Karpas-422 (cell line): ENCODE data around the gene NCKAP5. TPM values are rescaled to one million over a fixed set of nuclear protein-coding genes. Genes with fewer than 3 reads are reported as not detected.

Experiments
- DNase-seq: peaks from one replicate; pipeline ENCODE4 v3.0.0-alpha.2; 2015
- H2AFZ ChIP-seq: fragments of 200-600 bp; sonication (generic); 2 replicates; pipeline ENCODE4 v1.6.1; 2014; ENCODE audit warnings: antibody characterized with exemption, low read length, mixed read lengths
- H3K27ac ChIP-seq: fragments of 200-600 bp; sonication (generic); 2 replicates; pipeline ENCODE4 v1.5.1; 2014; ENCODE audit warnings: mild to moderate bottlenecking, low read length, moderate library complexity
- H3K27me3 ChIP-seq: fragments of 200-600 bp; sonication (generic); 2 replicates; pipeline ENCODE4 v1.6.1; 2014; ENCODE audit warnings: low read length, mixed read lengths
- H3K36me3 ChIP-seq: fragments of 200-600 bp; sonication (generic); 2 replicates; pipeline ENCODE4 v1.6.1; 2014; ENCODE audit warnings: low read length, mixed read lengths; ENCODE audit not compliant: insufficient read depth
- H3K4me1 ChIP-seq: fragments of 200-600 bp; sonication (generic); 2 replicates; pipeline ENCODE4 v1.6.1; 2014; ENCODE audit warnings: mild to moderate bottlenecking, low read length, mixed read lengths
- H3K4me2 ChIP-seq: fragments of 200-600 bp; sonication (generic); 2 replicates; pipeline ENCODE4 v1.6.1; 2014; ENCODE audit warnings: low read length, low read depth, mild to moderate bottlenecking; ENCODE audit not compliant: poor library complexity, severe bottlenecking
- H3K4me3 ChIP-seq: fragments of 200-600 bp; sonication (generic); 2 replicates; pipeline ENCODE4 v1.5.1; 2014; ENCODE audit warnings: mild to moderate bottlenecking, antibody characterized with exemption, low read length, mixed read lengths
- H3K79me2 ChIP-seq: fragments of 200-600 bp; sonication (generic); 2 replicates; pipeline ENCODE4 v1.6.1; 2014; ENCODE audit warnings: mild to moderate bottlenecking, low read length, mixed read lengths
- H3K9ac ChIP-seq: fragments of 200-600 bp; sonication (generic); 2 replicates; pipeline ENCODE4 v1.6.0; 2014; ENCODE audit warnings: low read length
- H3K9me2 ChIP-seq: fragments of 200-600 bp; sonication (generic), shearing (Covaris generic); replicated peaks from 2 replicates; pipeline ENCODE4 v1.6.0; 2014; ENCODE audit warnings: mild to moderate bottlenecking, low read length, moderate library complexity; ENCODE audit not compliant: insufficient read depth
- H3K9me3 ChIP-seq: fragments of 300-700, 200-600 bp; sonication (generic); 2 replicates; pipeline ENCODE4 v1.6.1; 2014; ENCODE audit warnings: low read length, mixed read lengths
- H4K20me1 ChIP-seq: fragments of 200-600 bp; sonication (generic); 2 replicates; pipeline ENCODE4 v1.6.1; 2014; ENCODE audit warnings: mild to moderate bottlenecking, antibody characterized with exemption, low read length, low read depth; ENCODE audit not compliant: insufficient read depth
- total RNA-seq: library from RNA; depleted of rRNA; stranded (reverse); fragments of >200 nt; shearing (Covaris generic); gene quantifications from 2 replicates; pipeline ENCODE4 v1.2.3, GENCODE V29; 2014; ENCODE audit warnings: low replicate concordance

The NCKAP5 gene
- total RNA-seq, 1 experiment from 2014 or later: not detected

DNA sequence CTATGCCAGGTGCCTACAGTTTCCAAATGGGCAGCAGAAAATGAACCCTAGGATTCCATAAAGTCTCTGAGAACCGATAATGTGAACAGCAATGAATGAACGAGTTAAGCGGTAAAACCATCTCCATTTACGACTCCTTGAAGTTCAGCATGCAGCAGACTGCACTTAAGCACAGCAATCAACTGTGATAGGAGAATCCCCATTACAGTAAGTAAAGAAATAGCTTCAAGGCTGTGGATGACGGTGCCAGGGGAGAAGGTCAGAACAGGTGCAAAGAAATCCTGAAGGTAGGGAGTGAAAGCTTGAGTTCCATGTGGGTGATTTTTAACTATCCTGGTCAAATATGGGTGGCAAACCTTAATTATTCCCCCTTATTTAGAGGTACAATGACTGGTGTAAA lies 444.4 kb downstream of the NCKAP5 start:
- no peaks in the 10 kb centered on the region for H3K27me3 ChIP-seq
- DNase-seq: no peak
- H4K20me1 ChIP-seq: no peaks in the 10 kb centered on the region
- H3K4me1 ChIP-seq: peaks cover 44% of the 10 kb centered on the region
- H3K36me3 ChIP-seq: no peaks in the 10 kb centered on the region
- no peak overlapping the region for H3K9ac ChIP-seq
- no peak overlapping the region for H2AFZ ChIP-seq
- H3K9me3 ChIP-seq: no peaks in the 10 kb centered on the region
- H3K4me2 ChIP-seq: no peak overlapping the region
- H3K27ac ChIP-seq: no peak overlapping the region
- no peaks in the 10 kb centered on the region for H3K9me2 ChIP-seq
- no peaks in the 10 kb centered on the region for H3K79me2 ChIP-seq
- H3K4me3 ChIP-seq: no peak overlapping the region

DNA sequence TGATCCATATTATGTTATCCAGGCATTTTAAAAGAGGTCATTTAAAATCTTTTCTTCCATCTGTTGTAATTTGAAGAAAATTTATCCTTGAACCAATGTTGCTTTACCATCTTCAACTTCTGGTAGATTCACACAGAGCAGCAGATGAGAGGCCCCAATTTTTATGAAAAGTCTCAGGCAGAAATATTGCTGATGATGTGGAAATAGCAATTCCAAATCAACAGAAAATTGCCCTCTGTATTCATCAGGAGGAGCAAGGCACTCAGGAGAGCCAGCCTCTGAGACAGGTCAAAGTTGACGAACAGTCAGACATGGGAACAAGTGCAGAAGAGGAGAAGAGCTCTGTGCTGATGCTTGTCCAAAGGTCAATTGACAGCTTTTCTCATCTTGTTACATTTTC lies 444.9 kb downstream of the NCKAP5 start:
- Histone ChIP-seq H3K9me2 (no peaks in the 10 kb centered on the region), H2AFZ (no peak overlapping the region), H3K27me3 (no peaks in the 10 kb centered on the region), H3K36me3 (no peaks in the 10 kb centered on the region), H3K4me3 (no peak overlapping the region), H3K79me2 (no peaks in the 10 kb centered on the region), H3K4me1 (peaks cover 44% of the 10 kb centered on the region), H3K9ac (no peak overlapping the region), H3K27ac (no peak overlapping the region), H3K9me3 (no peaks in the 10 kb centered on the region), H4K20me1 (no peaks in the 10 kb centered on the region), H3K4me2 (no peak overlapping the region)
- no peak for DNase-seq

GRCh38 chr2:133122529-133122928 lies 445.7 kb downstream of the NCKAP5 start:
- Histone ChIP-seq H3K79me2 (no peaks in the 10 kb centered on the region), H3K9ac (no peak overlapping the region), H4K20me1 (no peaks in the 10 kb centered on the region), H3K27me3 (no peaks in the 10 kb centered on the region), H2AFZ (no peak overlapping the region), H3K9me2 (no peaks in the 10 kb centered on the region), H3K4me1 (peaks cover 41% of the 10 kb centered on the region), H3K4me3 (no peak overlapping the region), H3K9me3 (no peaks in the 10 kb centered on the region), H3K36me3 (no peaks in the 10 kb centered on the region), H3K27ac (no peak overlapping the region), H3K4me2 (no peak overlapping the region)
- no peak for DNase-seq

DNA sequence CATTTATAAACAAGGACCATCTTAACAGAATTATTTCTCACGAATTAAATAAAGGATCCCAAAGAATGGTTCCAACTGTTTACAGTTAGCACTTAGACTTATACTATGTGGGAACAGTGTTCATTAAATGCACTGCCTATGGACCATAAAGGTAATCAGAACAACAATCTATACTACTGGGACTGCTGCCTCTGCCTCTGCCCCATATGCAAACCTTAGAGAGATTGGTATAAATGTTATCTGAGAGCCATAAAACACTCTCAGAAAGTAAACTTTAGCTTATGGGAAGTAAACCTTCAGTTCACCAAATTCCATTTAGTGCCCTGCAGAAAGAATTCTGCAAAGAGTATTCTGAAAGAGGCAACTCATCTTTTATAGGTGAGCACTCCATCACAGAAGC lies 448.0 kb downstream of the NCKAP5 start:
- Histone ChIP-seq H4K20me1 (no peaks in the 10 kb centered on the region), H3K9me3 (no peaks in the 10 kb centered on the region), H3K4me3 (no peak overlapping the region), H3K27me3 (no peaks in the 10 kb centered on the region), H3K4me2 (no peak overlapping the region), H3K27ac (no peak overlapping the region), H3K9me2 (no peaks in the 10 kb centered on the region), H3K79me2 (no peaks in the 10 kb centered on the region), H3K9ac (no peak overlapping the region), H3K4me1 (peaks cover 19% of the 10 kb centered on the region), H3K36me3 (no peaks in the 10 kb centered on the region), H2AFZ (no peak overlapping the region)
- no peak for DNase-seq

GRCh38 chr2:133110201-133110600 lies 458.1 kb downstream of the NCKAP5 start:
- H3K36me3 ChIP-seq: no peaks in the 10 kb centered on the region
- H3K9ac ChIP-seq: no peak overlapping the region
- H3K9me2 ChIP-seq: no peaks in the 10 kb centered on the region
- no peak overlapping the region for H3K27ac ChIP-seq
- no peak overlapping the region for H2AFZ ChIP-seq
- no peaks in the 10 kb centered on the region for H4K20me1 ChIP-seq
- no peaks in the 10 kb centered on the region for H3K79me2 ChIP-seq
- no peak for DNase-seq
- H3K27me3 ChIP-seq: no peaks in the 10 kb centered on the region
- no peak overlapping the region for H3K4me2 ChIP-seq
- peaks cover 29% of the 10 kb centered on the region for H3K4me1 ChIP-seq
- H3K9me3 ChIP-seq: no peaks in the 10 kb centered on the region
- H3K4me3 ChIP-seq: no peak overlapping the region

- Histone ChIP-seq H3K27me3 (no peaks in the 10 kb centered on the region), H3K4me2 (no peak overlapping the region), H3K79me2 (no peaks in the 10 kb centered on the region), H3K9me2 (no peaks in the 10 kb centered on the region), H2AFZ (no peak overlapping the region), H3K9me3 (no peaks in the 10 kb centered on the region), H4K20me1 (no peaks in the 10 kb centered on the region), H3K27ac (no peak overlapping the region), H3K4me3 (no peak overlapping the region), H3K4me1 (peaks cover 29% of the 10 kb centered on the region), H3K36me3 (no peaks in the 10 kb centered on the region), H3K9ac (no peak overlapping the region)
- DNase-seq: no peak
These were observed 458.5 kb downstream of the NCKAP5 start for GRCh38 chr2:133109772-133110171.

- Histone ChIP-seq H3K4me1 (peaks cover 34% of the 10 kb centered on the region), H3K9ac (no peak overlapping the region)
- peak; percentile 54 for DNase-seq
These were observed 461.0 kb downstream of the NCKAP5 start for GRCh38 chr2:133107058-133107815.

GRCh38 chr2:133104871-133105270 lies 463.4 kb downstream of the NCKAP5 start:
- DNase-seq: no peak
- no peaks in the 10 kb centered on the region for H3K9me2 ChIP-seq
- no peaks in the 10 kb centered on the region for H3K27me3 ChIP-seq
- no peak overlapping the region for H3K4me2 ChIP-seq
- H3K9me3 ChIP-seq: no peaks in the 10 kb centered on the region
- no peaks in the 10 kb centered on the region for H3K79me2 ChIP-seq
- no peak overlapping the region for H2AFZ ChIP-seq
- H4K20me1 ChIP-seq: no peaks in the 10 kb centered on the region
- H3K36me3 ChIP-seq: no peaks in the 10 kb centered on the region
- H3K4me1 ChIP-seq: peaks cover 34% of the 10 kb centered on the region
- H3K4me3 ChIP-seq: no peak overlapping the region
- no peak overlapping the region for H3K27ac ChIP-seq
- H3K9ac ChIP-seq: no peak overlapping the region

More at GRCh38 chr2:133107058-133107815, 461.0 kb downstream of the NCKAP5 start:
- H3K36me3 ChIP-seq: no peaks in the 10 kb centered on the region
- H3K4me2 ChIP-seq: peak overlapping the region; percentile 49
- no peak overlapping the region for H3K27ac ChIP-seq
- no peak overlapping the region for H2AFZ ChIP-seq
- H3K9me3 ChIP-seq: no peaks in the 10 kb centered on the region
- no peaks in the 10 kb centered on the region for H3K27me3 ChIP-seq
- no peaks in the 10 kb centered on the region for H3K79me2 ChIP-seq
- no peaks in the 10 kb centered on the region for H4K20me1 ChIP-seq
- H3K9me2 ChIP-seq: no peaks in the 10 kb centered on the region
- no peak overlapping the region for H3K4me3 ChIP-seq
